HG03175 (cell line): ENCODE measurements around the gene FOXN1.
A peak's percentile ranks its signal among the peaks of the same experiment; 100 is the strongest.
"Not testable (repeated sequence)": the region's sequence is repeated elsewhere in the genome, so short reads cannot be mapped to it uniquely, and the experiment has no call there.

Experiments used
- ATAC-seq: cut with Tn5 transposase; IDR thresholded peaks from one replicate; pipeline ENCODE4 v1.9.1; 2021; ENCODE audit warnings: mild to moderate bottlenecking, moderate library complexity; ENCODE audit not compliant: unreplicated experiment

The FOXN1 gene, protein sequence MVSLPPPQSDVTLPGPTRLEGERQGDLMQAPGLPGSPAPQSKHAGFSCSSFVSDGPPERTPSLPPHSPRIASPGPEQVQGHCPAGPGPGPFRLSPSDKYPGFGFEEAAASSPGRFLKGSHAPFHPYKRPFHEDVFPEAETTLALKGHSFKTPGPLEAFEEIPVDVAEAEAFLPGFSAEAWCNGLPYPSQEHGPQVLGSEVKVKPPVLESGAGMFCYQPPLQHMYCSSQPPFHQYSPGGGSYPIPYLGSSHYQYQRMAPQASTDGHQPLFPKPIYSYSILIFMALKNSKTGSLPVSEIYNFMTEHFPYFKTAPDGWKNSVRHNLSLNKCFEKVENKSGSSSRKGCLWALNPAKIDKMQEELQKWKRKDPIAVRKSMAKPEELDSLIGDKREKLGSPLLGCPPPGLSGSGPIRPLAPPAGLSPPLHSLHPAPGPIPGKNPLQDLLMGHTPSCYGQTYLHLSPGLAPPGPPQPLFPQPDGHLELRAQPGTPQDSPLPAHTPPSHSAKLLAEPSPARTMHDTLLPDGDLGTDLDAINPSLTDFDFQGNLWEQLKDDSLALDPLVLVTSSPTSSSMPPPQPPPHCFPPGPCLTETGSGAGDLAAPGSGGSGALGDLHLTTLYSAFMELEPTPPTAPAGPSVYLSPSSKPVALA

GRCh38 chr17:28505986-28506665 is at the start of gene FOXN1:
FOXN1 (plus strand) TSS chr17:28506348; CDS start chr17:28523970, 17,622 bp downstream.
- ATAC-seq, result no peak

- no peak for ATAC-seq
Measured at GRCh38 chr17:28457890-28458289, 48.3 kb upstream of the FOXN1 start.

DNA sequence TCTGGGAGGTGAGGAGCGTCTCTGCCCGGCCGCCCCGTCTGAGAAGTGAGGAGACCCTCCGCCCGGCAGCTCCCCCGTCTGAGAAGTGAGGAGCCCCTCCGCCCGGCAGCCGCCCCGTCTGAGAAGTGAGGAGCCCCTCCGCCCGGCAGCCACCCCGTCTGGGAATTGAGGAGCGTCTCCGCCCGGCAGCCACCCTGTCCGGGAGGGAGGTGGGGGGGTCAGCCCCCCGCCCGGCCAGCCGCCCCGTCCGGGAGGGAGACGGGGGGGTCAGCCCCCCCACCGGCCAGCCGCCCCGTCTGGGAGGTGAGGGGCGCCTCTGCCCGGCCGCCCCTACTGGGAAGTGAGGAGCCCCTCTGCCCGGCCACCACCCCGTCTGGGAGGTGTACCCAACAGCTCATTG is 47.3 kb upstream of the FOXN1 start:
- not testable (repeated sequence) for ATAC-seq

GRCh38 chr17:28460901-28461300 is 45.2 kb upstream of the FOXN1 start:
- no peak for ATAC-seq

- no peak for ATAC-seq
Measured at GRCh38 chr17:28466001-28466400, 40.1 kb upstream of the FOXN1 start.

GRCh38 chr17:28466521-28467048 is 39.6 kb upstream of the FOXN1 start:
- ATAC-seq, result no peak

GRCh38 chr17:28467456-28468025 is 38.6 kb upstream of the FOXN1 start:
- ATAC-seq, result no peak

DNA sequence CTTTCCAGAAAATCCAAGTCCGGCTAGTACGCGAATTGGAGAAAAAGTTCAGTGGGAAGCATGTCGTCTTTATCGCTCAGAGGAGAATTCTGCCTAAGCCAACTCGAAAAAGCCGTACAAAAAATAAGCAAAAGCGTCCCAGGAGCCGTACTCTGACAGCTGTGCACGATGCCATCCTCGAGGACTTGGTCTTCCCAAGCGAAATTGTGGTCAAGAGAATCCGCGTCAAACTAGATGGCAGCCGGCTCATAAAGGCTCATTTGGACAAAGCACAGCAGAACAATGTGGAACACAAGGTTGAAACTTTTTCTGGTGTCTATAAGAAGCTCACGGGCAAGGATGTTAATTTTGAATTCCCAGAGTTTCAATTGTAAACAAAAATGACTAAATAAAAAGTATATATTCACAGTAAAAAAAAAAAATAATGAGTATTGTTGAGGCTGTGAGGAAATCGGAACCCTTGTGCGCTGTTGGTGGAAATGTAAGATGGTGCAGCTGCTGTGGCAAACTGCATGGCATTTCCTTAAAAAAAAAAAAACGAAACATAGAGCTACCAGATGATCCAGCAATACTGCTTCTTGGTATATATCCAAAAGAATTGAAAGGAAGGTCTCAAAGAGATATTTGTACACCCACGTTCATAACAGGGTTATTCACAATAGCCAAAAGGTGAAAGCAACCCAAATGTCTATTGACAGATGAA is 38.0 kb upstream of the FOXN1 start:
- not testable (repeated sequence) for ATAC-seq

DNA sequence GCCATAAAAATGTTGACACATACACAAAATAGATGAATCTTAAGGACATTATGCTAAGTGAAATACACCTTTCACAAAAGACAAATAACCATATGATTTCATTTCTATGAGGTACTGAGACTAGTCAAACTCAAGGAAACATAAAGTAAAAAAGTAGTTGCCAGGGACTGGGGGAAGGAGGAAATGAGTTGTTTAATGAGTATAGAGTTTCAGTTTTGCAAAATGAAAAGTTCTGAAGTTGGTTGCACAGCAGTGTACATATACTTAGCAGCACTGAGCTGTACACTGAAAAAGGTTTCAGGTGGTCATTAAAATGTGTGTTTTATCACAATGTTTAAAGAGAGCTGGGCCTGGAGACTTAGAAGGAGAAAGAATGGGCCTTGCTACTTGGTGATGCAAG is 37.4 kb upstream of the FOXN1 start:
- peak; percentile 65 for ATAC-seq

- no peak for ATAC-seq
Measured at GRCh38 chr17:28469376-28469775, 36.8 kb upstream of the FOXN1 start.

GRCh38 chr17:28470266-28470913 is 35.8 kb upstream of the FOXN1 start:
- ATAC-seq, result no peak

- no peak for ATAC-seq
Measured at GRCh38 chr17:28470914-28471366, 35.2 kb upstream of the FOXN1 start.

- ATAC-seq, result no peak
Measured at GRCh38 chr17:28471531-28472342, 34.4 kb upstream of the FOXN1 start.

DNA sequence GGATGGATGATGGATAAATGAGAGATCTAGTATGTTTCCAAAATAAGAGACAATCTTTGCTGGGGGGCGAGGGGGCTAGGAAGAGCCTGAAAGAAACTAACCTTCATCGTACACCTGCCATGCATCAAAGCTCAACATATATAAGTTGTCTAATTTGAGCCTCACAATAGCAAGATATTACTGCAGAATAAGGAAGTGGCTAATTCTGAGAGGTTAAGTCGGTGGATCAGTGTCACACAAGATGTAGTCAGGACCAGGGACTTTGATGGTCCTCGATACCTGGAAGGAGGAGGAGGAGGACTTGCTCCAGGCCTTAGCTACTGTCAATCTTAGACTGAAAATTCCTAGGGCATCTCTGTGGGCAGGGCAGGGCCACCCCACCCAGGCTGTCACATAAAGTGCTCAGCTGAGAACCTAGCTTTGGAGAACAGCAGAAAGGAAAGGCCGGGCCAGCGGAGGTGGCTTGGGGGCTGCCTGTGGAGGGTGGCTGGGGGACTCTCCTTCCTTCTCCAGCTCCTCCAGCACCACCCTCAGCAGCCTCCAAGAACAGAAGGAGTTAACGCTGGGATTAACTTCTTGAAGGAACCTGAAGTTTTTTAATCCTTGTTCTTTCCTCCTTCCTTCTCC is 33.2 kb upstream of the FOXN1 start:
- ATAC-seq, result no peak

GRCh38 chr17:28473542-28473941 is 32.6 kb upstream of the FOXN1 start, which contains the start of gene SLC13A2:
SLC13A2 (plus strand) TSS chr17:28473644; CDS start chr17:28473713, 69 bp downstream.
- no peak for ATAC-seq

DNA sequence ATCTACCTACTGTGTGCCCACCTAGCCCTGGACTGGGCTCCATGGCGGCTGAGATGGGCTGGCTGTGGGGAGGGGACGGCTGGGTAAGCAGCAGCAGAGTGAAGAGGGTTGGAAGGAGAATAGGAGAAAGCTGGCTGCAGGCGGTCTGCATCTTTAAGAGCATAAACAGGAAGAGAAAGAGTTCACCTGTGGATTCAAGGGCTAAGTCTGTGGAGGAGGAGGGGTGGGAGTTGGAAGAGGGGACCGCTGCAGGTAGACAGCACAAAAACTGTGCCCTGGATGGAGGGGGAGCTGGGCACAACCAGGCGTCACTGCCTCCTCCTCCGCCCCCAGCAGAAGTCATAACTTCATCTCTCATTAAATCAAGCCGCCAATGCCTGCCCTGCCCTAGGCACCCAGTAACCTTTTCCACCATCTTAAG is 32.0 kb upstream of the FOXN1 start:
- no peak for ATAC-seq

DNA sequence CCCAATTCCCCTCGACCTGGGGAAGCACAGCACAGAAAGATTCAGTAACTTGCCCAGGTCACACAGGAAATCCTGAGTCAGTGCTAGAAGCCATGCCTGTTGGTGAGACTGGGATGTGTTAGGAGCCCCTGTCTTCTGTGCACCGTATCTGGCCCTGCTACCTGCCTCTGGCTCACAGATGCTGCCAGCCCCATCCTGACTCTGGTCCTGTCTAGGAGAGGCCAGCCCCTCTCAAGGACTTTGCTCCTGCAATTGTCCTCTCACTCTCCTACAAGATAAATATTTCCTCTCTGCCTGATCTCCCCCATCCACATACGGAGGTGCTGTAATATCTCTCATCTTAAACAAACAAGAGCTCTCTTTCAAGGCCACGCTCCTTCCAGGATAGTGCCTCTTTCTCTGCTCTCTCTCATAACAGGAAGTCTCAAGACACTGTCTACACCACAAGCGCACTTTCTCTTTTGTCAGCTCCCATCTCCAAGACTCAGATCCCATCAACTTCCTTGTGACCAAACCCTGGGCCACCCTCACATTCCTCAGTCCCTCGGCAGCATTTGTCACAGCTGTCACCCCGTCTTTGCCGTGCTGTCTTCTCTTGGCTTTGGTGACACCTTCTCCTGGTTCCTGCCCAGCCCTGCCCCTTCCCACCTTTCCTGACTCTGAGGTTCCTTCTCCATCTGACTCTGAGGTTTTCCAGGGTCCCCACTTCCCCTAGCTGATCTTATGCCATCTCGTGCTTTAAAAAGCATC is 30.8 kb upstream of the FOXN1 start:
- no peak for ATAC-seq
